Naive thymus-derived CD4-positive, alpha-beta T cell (primary cell): ENCODE data around the gene BBLN. TPM values are rescaled to one million over a fixed set of nuclear protein-coding genes. Genes with fewer than 3 reads are reported as not detected.

Experiments used
- ATAC-seq: fragments of 150-1000 bp; cut with Tn5 transposase; 2 replicates; pipeline ENCODE4 v1.10.0; 2021; ENCODE audit warnings: mild to moderate bottlenecking, moderate library complexity
- CTCF ChIA-PET: fragments of 350-600 bp; sonication (Branson Sonifier 250); formaldehyde crosslinking; loops from one replicate; lab custom pipeline; 2021; ENCODE audit warnings: antibody characterized with exemption; lab: Charles Lee
- POLR2A ChIA-PET: fragments of 350-600 bp; sonication (Branson Sonifier 250); formaldehyde crosslinking; loops from one replicate; lab custom pipeline; 2021; ENCODE audit warnings: antibody characterized with exemption, inconsistent platforms; lab: Charles Lee
- DNase-seq, 9 donors: peaks; one replicate each; pipeline versions ENCODE4 v3.0.0 to v3.0.0-alpha.2; 2020 to 2022; ENCODE audit warnings: mixed read lengths in 1 of 9
- H3K27ac ChIP-seq: one replicate; pipeline ENCODE4 v1.7.0; 2013; ENCODE audit warnings: mild to moderate bottlenecking, low read depth, low read length, moderate library complexity
- H3K27me3 ChIP-seq, 2 donors: one replicate each; pipeline ENCODE4 v1.7.0; 2013; ENCODE audit warnings: low read length in 2 of 2, mild to moderate bottlenecking in 2 of 2, moderate library complexity in 2 of 2; ENCODE audit not compliant: control insufficient read depth in 2 of 2, insufficient read depth in 2 of 2
- H3K36me3 ChIP-seq, 3 experiments: 1 replicate in 2 of 3; 2 replicates in 1 of 3; pipeline ENCODE4 v1.7.0; 2013; ENCODE audit warnings: low read length in 3 of 3, mild to moderate bottlenecking in 3 of 3, moderate library complexity in 1 of 3; ENCODE audit not compliant: insufficient read depth in 3 of 3, control insufficient read depth in 2 of 3
- H3K4me1 ChIP-seq, 2 donors: one replicate each; pipeline ENCODE4 v1.7.0; 2013; ENCODE audit warnings: low read length in 2 of 2, mild to moderate bottlenecking in 2 of 2, moderate library complexity in 1 of 2; ENCODE audit not compliant: control insufficient read depth in 2 of 2, insufficient read depth in 2 of 2
- H3K4me3 ChIP-seq: 2 replicates; pipeline ENCODE4 v1.7.0; 2013; ENCODE audit warnings: mild to moderate bottlenecking, low read length
- H3K9me3 ChIP-seq, 3 experiments: 1 replicate in 2 of 3; 2 replicates in 1 of 3; pipeline ENCODE4 v1.7.0; 2013; ENCODE audit warnings: low read length in 3 of 3; ENCODE audit not compliant: control insufficient read depth in 2 of 3
- H3K27ac Mint-ChIP-seq, 9 donors: one replicate each; pipeline ENCODE4 v1.8.0; 2020 to 2022; ENCODE audit warnings: mixed read lengths in 9 of 9, mild to moderate bottlenecking in 8 of 9, moderate library complexity in 5 of 9, inconsistent platforms in 2 of 9
- H3K27me3 Mint-ChIP-seq, 5 donors: one replicate each; pipeline ENCODE4 v1.8.0; 2021 to 2022; ENCODE audit warnings: mixed read lengths in 5 of 5, mild to moderate bottlenecking in 1 of 5
- H3K36me3 Mint-ChIP-seq, 5 donors: one replicate each; pipeline ENCODE4 v1.8.0; 2020 to 2022; ENCODE audit warnings: mixed read lengths in 5 of 5, mild to moderate bottlenecking in 3 of 5, inconsistent platforms in 1 of 5
- H3K4me1 Mint-ChIP-seq, 7 donors: one replicate each; pipeline ENCODE4 v1.8.0; 2020 to 2022; ENCODE audit warnings: mixed read lengths in 7 of 7, mild to moderate bottlenecking in 3 of 7, inconsistent platforms in 1 of 7
- H3K4me3 Mint-ChIP-seq, 10 donors: one replicate each; pipeline ENCODE4 v1.8.0; 2020 to 2022; ENCODE audit warnings: mild to moderate bottlenecking in 10 of 10, mixed read lengths in 10 of 10, moderate library complexity in 6 of 10, inconsistent platforms in 2 of 10
- H3K9me3 Mint-ChIP-seq, 11 donors: one replicate each; pipeline ENCODE4 v1.8.0; 2020 to 2022; ENCODE audit warnings: mixed read lengths in 11 of 11, mild to moderate bottlenecking in 4 of 11, inconsistent platforms in 1 of 11, moderate library complexity in 1 of 11
- intact Hi-C, 2 donors: fragments of 100-400 bp; cut with micrococcal nuclease; formaldehyde crosslinking; loops; one replicate each; pipeline ENCODE4 v1.15.1; 2023
- polyA plus RNA-seq, 2 donors: library from polyadenylated mRNA; unstranded; fragments of 300-500 nt; fragmentation: Illumina TruSeq; gene quantifications; one replicate each; pipeline ENCODE4 v1.2.3, GENCODE V29; 2021
- total RNA-seq, 6 experiments: library from RNA in 5 of 6; stranded (reverse) in 5 of 6; gene quantifications; 1 replicate in 5 of 6; 2 replicates in 1 of 6; pipeline ENCODE4 v1.2.3 and lab custom pipeline; 2021 to 2026

Gene BBLN
- total and polyA plus RNA-seq, 7 experiments from 2014 or later: 42.7 to 102 (median 53.2) TPM

DNA sequence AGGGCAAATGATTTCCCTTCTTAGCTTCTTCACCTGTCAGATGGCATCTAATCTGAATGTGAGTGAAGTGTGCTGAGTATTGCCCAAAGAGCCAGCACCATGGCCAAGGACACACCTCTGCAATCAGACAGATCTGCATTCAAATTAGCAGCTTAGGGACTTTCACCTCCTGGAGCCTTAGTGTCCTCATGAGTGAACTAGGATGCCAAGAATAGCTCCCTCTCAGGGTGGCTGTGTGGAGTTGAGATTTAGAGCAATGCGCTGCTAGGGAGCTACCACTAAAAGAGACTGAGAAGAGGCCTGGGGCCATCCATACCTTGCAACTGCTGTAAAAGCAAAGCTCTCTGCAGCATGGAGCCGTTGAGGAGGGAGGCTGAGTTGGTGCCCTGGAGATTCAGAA is 29.9 kb downstream of the BBLN start:
- DNase-seq (no peak), ATAC-seq (no peak)
- intact Hi-C loops: loop anchor here (2.0 to 5.0 kb wide), 4 partner anchors 15 to 132 kb away; partner anchors contain the start of genes COQ4 (in 2 of the 2), TRUB2 (in 2 of the 2), GOLGA2 (in 1 of the 2) and SWI5 (in 1 of the 2)
- H3K27ac Mint-ChIP-seq: peak overlapping the region in 8 of 9 donors; percentile 3 to 91 (median 68)
- H3K9me3 ChIP-seq: no peaks in the 10 kb centered on the region
- H3K36me3 Mint-ChIP-seq: peaks cover 0 to 20% (median 18%) of the 10 kb centered on the region in 5 donors
- peaks cover 0 to 10% (median 0%) of the 10 kb centered on the region in 5 donors for H3K27me3 Mint-ChIP-seq
- no peak overlapping the region for H3K27ac ChIP-seq
- ChIA-PET CTCF (interaction anchor here (0.6 to 1.2 kb wide), 2 partner anchors 9 to 18 kb away, joined by 3 to 4 read pairs; no protein-coding TSS in a partner anchor), POLR2A (interaction anchor here (0.5 to 2.1 kb wide), 7 partner anchors 9 to 739 kb away, joined by 3 to 9 read pairs (median 5); partner anchors contain the start of genes BBLN, GOLGA2, LRSAM1 and RPL12)
- H3K4me3 Mint-ChIP-seq: peak overlapping the region; percentile 78 to 99 (median 94)
- H3K4me1 Mint-ChIP-seq: peaks cover 13 to 39% (median 33%) of the 10 kb centered on the region in 7 donors
- H3K4me1 ChIP-seq: peaks cover 12 to 16% of the 10 kb centered on the region in 2 donors
- peak overlapping the region; percentile 76 for H3K4me3 ChIP-seq
- H3K9me3 Mint-ChIP-seq: peaks cover 0 to 2% (median 0%) of the 10 kb centered on the region in 11 donors
- peaks cover 0 to 43% (median 0%) of the 10 kb centered on the region in 3 experiments for H3K36me3 ChIP-seq
- H3K27me3 ChIP-seq: no peaks in the 10 kb centered on the region

- H3K4me1 Mint-ChIP-seq: peaks cover 13 to 39% (median 33%) of the 10 kb centered on the region in 7 donors
- intact Hi-C loops: loop anchor here (1.0 to 5.0 kb wide), 9 partner anchors 13 to 151 kb away; partner anchors contain the start of genes BBLN (in 2 of the 2), COQ4 (in 2 of the 2), DNM1 (in 2 of the 2) and TRUB2 (in 2 of the 2)
- H3K27me3 Mint-ChIP-seq: peaks cover 0 to 13% (median 0%) of the 10 kb centered on the region in 5 donors
- peak overlapping the region; percentile 92 to 99 (median 96) for H3K4me3 Mint-ChIP-seq
- Histone ChIP-seq H3K4me3 (peak overlapping the region; percentile 76), H3K4me1 (peaks cover 12 to 16% of the 10 kb centered on the region in 2 donors), H3K36me3 (peaks cover 0 to 36% (median 0%) of the 10 kb centered on the region in 3 experiments), H3K9me3 (no peaks in the 10 kb centered on the region), H3K27ac (peak overlapping the region; percentile 89), H3K27me3 (no peaks in the 10 kb centered on the region)
- peaks cover 0 to 20% (median 18%) of the 10 kb centered on the region in 5 donors for H3K36me3 Mint-ChIP-seq
- peaks cover 0 to 2% (median 0%) of the 10 kb centered on the region in 11 donors for H3K9me3 Mint-ChIP-seq
- ATAC-seq (peak; percentile 60), DNase-seq (no peak)
- ChIA-PET CTCF (interaction anchor here (1.0 to 1.2 kb wide), 2 partner anchors 10 to 19 kb away, joined by 3 to 4 read pairs; no protein-coding TSS in a partner anchor), POLR2A (interaction anchor here (0.5 to 2.1 kb wide), 9 partner anchors 8 to 740 kb away, joined by 3 to 9 read pairs (median 4); partner anchors contain the start of genes BBLN, GOLGA2, LRSAM1 and RPL12)
- peak overlapping the region; percentile 84 to 93 (median 90) for H3K27ac Mint-ChIP-seq
Measured at GRCh38 chr9:128190516-128191405, 30.7 kb downstream of the BBLN start.

GRCh38 chr9:128191406-128192046 is 31.5 kb downstream of the BBLN start, which contains the start of gene CIZ1:
TSS of gene CIZ1 (minus strand) at chr9:128191572. CDS start at chr9:128190857, 715 bp downstream.
- Mint-ChIP-seq H3K4me3 (peak within 1 kb of the TSS; percentile 92 to 99 (median 96)), H3K36me3 (peaks cover 0 to 17% (median 14%) of the 10 kb centered on the region in 5 donors), H3K27me3 (peaks cover 0 to 13% (median 0%) of the 10 kb centered on the region in 5 donors), H3K9me3 (no peaks in the 10 kb centered on the region), H3K4me1 (peaks cover 13 to 39% (median 31%) of the 10 kb centered on the region in 7 donors), H3K27ac (peak within 1 kb of the TSS; percentile 84 to 93 (median 90))
- ATAC-seq: peak; percentile 95
- Histone ChIP-seq H3K4me3 (peak within 1 kb of the TSS; percentile 76), H3K27me3 (no peaks in the 10 kb centered on the region), H3K27ac (peak within 1 kb of the TSS; percentile 89), H3K9me3 (no peaks in the 10 kb centered on the region), H3K4me1 (peaks cover 12 to 16% of the 10 kb centered on the region in 2 donors), H3K36me3 (peaks cover 0 to 28% (median 0%) of the 10 kb centered on the region in 3 experiments)
- intact Hi-C loops: loop anchor here (1.0 to 5.0 kb wide), 10 partner anchors 12 to 179 kb away; partner anchors contain the start of genes BBLN (in 2 of the 2), COQ4 (in 2 of the 2), DNM1 (in 2 of the 2) and TRUB2 (in 2 of the 2)
- DNase-seq: peak; percentile 51 to 86 (median 69)
- POLR2A ChIA-PET: interaction anchor here (0.5 to 2.1 kb wide), 6 partner anchors 11 to 212 kb away, joined by 3 to 9 read pairs (median 4); partner anchors contain the start of genes BBLN, GOLGA2 and SWI5
- CTCF ChIA-PET: interaction anchor here (0.6 to 1.3 kb wide), 4 partner anchors 9 to 63 kb away, joined by 3 to 4 read pairs (median 3); no protein-coding TSS in a partner anchor

- Histone ChIP-seq H3K4me1 (peaks cover 12 to 16% of the 10 kb centered on the region in 2 donors), H3K36me3 (peaks cover 0 to 22% (median 0%) of the 10 kb centered on the region in 3 experiments), H3K27ac (no peak overlapping the region), H3K9me3 (no peaks in the 10 kb centered on the region), H3K4me3 (no peak overlapping the region), H3K27me3 (no peaks in the 10 kb centered on the region)
- intact Hi-C loops: loop anchor here (2.0 to 5.0 kb wide), 3 partner anchors 85 to 178 kb away; partner anchors contain the start of genes COQ4 (in 2 of the 2), TRUB2 (in 2 of the 2), GOLGA2 (in 1 of the 2) and SWI5 (in 1 of the 2)
- peak overlapping the region; percentile 60 to 98 (median 72) for H3K4me3 Mint-ChIP-seq
- peak; percentile 74 for ATAC-seq
- H3K27ac Mint-ChIP-seq: peak overlapping the region in 7 of 9 donors; percentile 11 to 80 (median 48)
- peaks cover 0 to 13% (median 8%) of the 10 kb centered on the region in 5 donors for H3K36me3 Mint-ChIP-seq
- H3K9me3 Mint-ChIP-seq: no peaks in the 10 kb centered on the region
- peaks cover 0 to 15% (median 0%) of the 10 kb centered on the region in 5 donors for H3K27me3 Mint-ChIP-seq
- DNase-seq: peak in 7 of 9 donors; percentile 35 to 62 (median 53)
- H3K4me1 Mint-ChIP-seq: peaks cover 10 to 35% (median 23%) of the 10 kb centered on the region in 7 donors
- POLR2A ChIA-PET: interaction anchor here (0.5 kb wide), 1 partner anchor 12 kb away, joined by 3 read pairs; no protein-coding TSS in a partner anchor
- CTCF ChIA-PET: interaction anchor here (1.2 to 1.3 kb wide), 2 partner anchors 9 to 149 kb away, joined by 3 read pairs; no protein-coding TSS in a partner anchor
Measured at GRCh38 chr9:128192601-128193371, 32.7 kb downstream of the BBLN start.
